HG03108 (cell line): ENCODE results near the gene RLF.

ENCODE experiments used
- ATAC-seq: cut with Tn5 transposase; IDR thresholded peaks from one replicate; pipeline ENCODE4 v1.9.1; 2021; ENCODE audit warnings: moderate library complexity; ENCODE audit not compliant: unreplicated experiment

RLF gene

DNA sequence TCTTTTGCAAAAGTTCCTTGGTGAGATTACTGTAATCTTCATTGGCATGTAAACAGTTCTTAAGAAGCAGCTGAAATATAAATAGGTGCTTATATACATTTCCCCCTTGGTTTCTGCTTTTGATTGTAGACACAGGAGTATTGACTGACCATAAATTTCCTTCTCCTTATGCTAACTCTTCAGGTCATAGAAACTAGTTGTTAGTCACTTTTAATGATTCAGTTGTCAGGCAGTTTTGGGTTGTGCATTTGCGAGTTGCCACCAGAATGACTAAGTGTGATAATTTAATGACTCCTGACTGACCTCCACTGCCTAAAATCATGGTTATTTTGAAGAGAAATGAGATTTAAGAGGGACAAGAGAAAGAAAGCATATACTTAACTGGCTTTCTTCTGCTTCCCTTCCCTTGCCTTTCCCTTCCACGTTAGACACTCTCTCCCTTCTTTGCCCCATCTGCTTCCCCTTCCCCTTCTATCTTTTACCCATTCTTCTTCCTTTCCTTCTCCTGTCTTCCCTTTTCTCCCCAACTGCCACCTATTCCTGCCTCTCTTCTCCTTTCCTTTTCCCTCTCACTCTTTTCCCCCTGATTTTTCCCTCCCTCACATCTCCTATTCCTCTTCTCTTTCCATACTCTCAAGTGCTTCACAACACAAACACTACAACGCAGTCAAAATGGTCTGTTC is 109.1 kb downstream of the RLF start:
- no peak for ATAC-seq

DNA sequence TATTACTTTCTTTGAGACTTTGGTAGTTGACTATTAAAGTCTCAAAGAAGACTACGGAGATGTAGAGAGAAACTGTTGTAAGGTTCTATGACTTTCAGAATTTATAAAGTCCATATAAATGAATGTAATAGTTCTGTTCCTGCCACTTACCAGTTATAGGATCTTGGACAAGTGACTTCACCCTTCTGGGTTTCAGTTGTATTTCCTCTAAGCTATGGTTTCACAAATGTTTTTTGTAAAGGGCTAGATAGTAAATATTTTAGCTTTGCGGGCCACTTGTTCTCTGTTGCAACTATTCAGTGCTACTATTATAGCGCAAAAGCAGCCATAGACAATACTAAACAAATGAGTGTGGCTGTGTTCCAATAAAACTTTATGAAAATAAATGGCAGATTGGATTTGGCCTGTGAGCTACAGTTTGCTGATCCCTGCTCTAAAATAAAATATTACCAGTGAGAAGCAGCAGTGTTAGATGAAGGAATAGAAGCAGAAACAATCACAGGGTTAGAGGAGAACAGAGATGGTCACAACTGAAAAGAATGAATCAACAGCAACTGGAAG is 111.5 kb downstream of the RLF start:
- ATAC-seq: no peak

DNA sequence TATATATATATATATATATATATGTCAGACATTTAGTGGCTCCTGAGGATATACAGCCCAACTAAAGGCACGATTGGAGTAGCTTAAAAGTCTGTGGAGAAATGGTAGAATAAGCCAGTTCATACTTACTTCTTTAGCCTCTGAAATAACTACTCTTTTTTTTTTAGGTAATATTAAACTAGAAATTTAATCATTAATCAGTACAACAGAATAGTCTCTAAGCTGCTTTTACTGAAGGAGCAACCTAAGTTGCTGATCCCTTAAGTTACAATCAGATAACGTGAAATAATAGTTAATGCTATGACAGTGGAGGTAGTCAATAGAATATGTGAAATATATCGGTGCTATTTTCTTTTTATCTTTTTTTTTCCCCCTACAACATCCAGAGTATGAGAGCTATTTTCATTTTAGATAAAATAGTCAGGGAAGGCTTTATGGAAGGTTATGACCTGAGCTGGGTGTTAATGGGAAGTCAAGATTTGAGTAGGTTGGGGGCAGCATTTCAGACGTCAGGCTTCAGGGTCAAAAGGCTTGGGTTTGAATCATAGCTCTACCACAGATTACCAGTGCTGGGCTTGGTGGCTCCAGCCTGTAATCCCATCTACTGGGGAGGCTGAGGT is 112.5 kb downstream of the RLF start:
- no peak for ATAC-seq

DNA sequence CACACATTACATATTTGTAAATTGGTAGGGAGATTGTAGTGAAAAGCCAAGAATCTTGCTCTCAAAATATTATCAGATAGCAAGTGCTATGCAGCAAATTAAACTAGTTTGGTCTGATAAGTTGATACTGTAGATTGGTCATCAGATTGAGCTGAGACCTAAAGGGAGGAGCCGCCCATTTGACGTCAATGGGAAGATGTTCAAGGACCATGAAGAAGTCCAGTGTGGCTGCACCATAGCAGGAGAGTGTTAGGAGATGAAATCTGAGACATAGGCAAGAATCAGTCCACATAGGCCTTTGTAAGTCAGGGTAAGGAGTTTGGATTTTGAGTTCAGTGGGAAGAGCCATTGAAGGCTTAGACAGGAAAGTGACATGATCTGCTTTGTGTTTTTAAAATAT is 113.1 kb downstream of the RLF start:
- no peak for ATAC-seq

DNA sequence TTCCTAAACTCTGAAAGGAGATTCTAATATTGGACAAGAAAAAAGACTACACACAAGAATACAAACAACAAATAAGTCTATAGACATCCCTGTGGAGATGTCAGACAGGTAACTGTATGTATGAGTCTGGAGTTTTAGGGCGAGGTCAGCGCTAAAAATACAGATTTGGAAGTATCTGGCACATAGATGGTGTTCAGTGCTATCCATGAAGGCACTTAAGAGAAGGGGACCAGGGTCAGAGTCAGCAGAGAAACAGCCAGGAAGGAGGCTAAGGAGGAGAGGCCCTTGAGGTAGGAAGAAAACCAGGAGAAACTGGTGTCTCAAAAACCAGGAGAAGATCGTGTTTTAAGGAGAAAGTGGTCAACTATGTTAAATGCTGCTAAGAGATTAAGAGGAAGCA is 114.9 kb downstream of the RLF start:
- ATAC-seq: no peak

DNA sequence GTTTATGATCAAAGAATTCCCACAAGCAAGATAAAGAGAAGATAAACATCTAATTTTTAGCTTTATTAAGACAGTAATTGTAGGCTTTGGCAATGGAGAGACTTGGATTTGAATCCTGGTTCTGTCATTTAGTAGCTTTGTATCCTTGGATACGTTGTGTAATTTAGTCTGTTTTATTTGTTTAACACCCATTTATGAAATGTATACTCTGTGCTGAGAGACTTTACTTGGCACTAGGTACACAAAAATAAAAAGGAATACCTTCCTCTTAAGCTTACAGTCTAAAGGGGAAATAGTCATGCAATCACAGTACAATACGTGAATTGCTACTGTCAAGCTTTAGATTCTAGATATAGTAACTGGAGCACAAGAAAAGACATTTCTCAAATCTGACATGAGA is 120.7 kb downstream of the RLF start:
- no peak for ATAC-seq
